ENCODE results near the gene C18orf63. TPM values are rescaled to one million over a fixed set of nuclear protein-coding genes. Genes with fewer than 3 reads are reported as not detected.
"Not testable (repeated sequence)": the region's sequence is repeated elsewhere in the genome, so short reads cannot be mapped to it uniquely, and the experiment has no call there.

The C18orf63 gene
- total RNA-seq, 1 experiment from 2014 or later: not detected

GRCh38 chr18:74326231-74326630 is 10.6 kb downstream of the C18orf63 start:
- Histone ChIP-seq H3K4me3 (replicated peaks in 1 of 2; ENCODE audit: low read depth in 1 of 2, low read length in 2 of 2) (no peak overlapping the region), H3K36me3 (ENCODE audit: control insufficient read depth in 1 of 2, insufficient read depth in 2 of 2, low read length in 2 of 2) (no peaks in the 10 kb centered on the region), H3K9me2 (ENCODE audit: insufficient read depth) (no peaks in the 10 kb centered on the region), H3K27ac (ENCODE audit: low read depth, low read length) (no peak overlapping the region), H3K79me2 (ENCODE audit: insufficient read depth, low read length) (no peaks in the 10 kb centered on the region), H3K4me2 (ENCODE audit: low read length) (no peak overlapping the region), H3K9me3 (ENCODE audit: control insufficient read depth in 1 of 2, insufficient read depth in 1 of 2, low read depth in 1 of 2, low read length in 2 of 2) (no peaks in the 10 kb centered on the region), H2AFZ (ENCODE audit: low read depth, low read length, poor library complexity, severe bottlenecking) (no peak overlapping the region), H3K9ac (ENCODE audit: low read length) (no peak overlapping the region), H3K4me1 (ENCODE audit: control insufficient read depth in 1 of 2, insufficient read depth in 2 of 2, low read length in 2 of 2) (no peaks in the 10 kb centered on the region), H3K27me3 (ENCODE audit: insufficient read depth, low read length) (no peaks in the 10 kb centered on the region), H4K20me1 (ENCODE audit: insufficient read depth) (no peaks in the 10 kb centered on the region; the same call in 1 of the 2 replicates)
- no peak for TF ChIP-seq CEBPB (IDR thresholded peaks at IDR 0.05; ENCODE audit: low read depth)
- no peak for TF ChIP-seq EZH2phosphoT487 (IDR thresholded peaks at IDR 0.05; ENCODE audit: borderline replicate concordance)
- no peak for TF ChIP-seq ZFX (IDR thresholded peaks at IDR 0.05)
- no peak for TF ChIP-seq JUND (IDR thresholded peaks at IDR 0.05)
- no peak for TF ChIP-seq ELF1 (IDR thresholded peaks at IDR 0.05; ENCODE audit: borderline replicate concordance, low read depth)
- TF ChIP-seq SRF (IDR thresholded peaks at IDR 0.05; ENCODE audit: low read depth): no peak
- TF ChIP-seq POLR2A (IDR thresholded peaks at IDR 0.05; ENCODE audit: borderline replicate concordance, extremely low read depth, insufficient read depth, insufficient read length): no peak
- TF ChIP-seq FOSL1 (IDR thresholded peaks at IDR 0.05; ENCODE audit: low read depth): no peak
- intact Hi-C loops (cut with micrococcal nuclease): no loop called here
- no peak for ATAC-seq
- POLR2A ChIA-PET: no interaction called here
- CTCF ChIA-PET: no interaction called here
- no TSS peak for BruUV-seq (replicated peaks)
- RAD21 ChIA-PET (ENCODE audit: low non-redundant PET in 1 of 2, low total read pairs in 2 of 2, uncharacterized antibody in 2 of 2, unreplicated experiment in 2 of 2): no interaction called here
- DNase-seq (ENCODE audit: low read depth, low spot score): no peak

- BruUV-seq (replicated peaks); H3K4me3 ChIP-seq (replicated peaks in 1 of 2; ENCODE audit: low read depth in 1 of 2, low read length in 2 of 2); intact Hi-C loops (cut with micrococcal nuclease); POLR2A ChIA-PET; H3K9ac ChIP-seq (ENCODE audit: low read length); H3K36me3 ChIP-seq (ENCODE audit: control insufficient read depth in 1 of 2, insufficient read depth in 2 of 2, low read length in 2 of 2); H3K4me1 ChIP-seq (ENCODE audit: control insufficient read depth in 1 of 2, insufficient read depth in 2 of 2, low read length in 2 of 2); H2AFZ ChIP-seq (ENCODE audit: low read depth, low read length, poor library complexity, severe bottlenecking); RAD21 ChIA-PET (ENCODE audit: low non-redundant PET in 1 of 2, low total read pairs in 2 of 2, uncharacterized antibody in 2 of 2, unreplicated experiment in 2 of 2); H3K79me2 ChIP-seq (ENCODE audit: insufficient read depth, low read length); H3K9me3 ChIP-seq (ENCODE audit: control insufficient read depth in 1 of 2, insufficient read depth in 1 of 2, low read depth in 1 of 2, low read length in 2 of 2); H4K20me1 ChIP-seq (ENCODE audit: insufficient read depth); H3K4me2 ChIP-seq (ENCODE audit: low read length); H3K9me2 ChIP-seq (ENCODE audit: insufficient read depth); ATAC-seq; CTCF ChIA-PET; DNase-seq (ENCODE audit: low read depth, low spot score); H3K27ac ChIP-seq (ENCODE audit: low read depth, low read length); H3K27me3 ChIP-seq (ENCODE audit: insufficient read depth, low read length): not testable (repeated sequence)
Observed at GRCh38 chr18:74326791-74327190, 11.2 kb downstream of the C18orf63 start.

Data from HCT116 (cell line).